HG02938 (cell line): ENCODE results near the gene GNAI3.

Source experiments
- ATAC-seq: cut with Tn5 transposase; IDR thresholded peaks from one replicate; pipeline ENCODE4 v1.9.1; 2021; ENCODE audit warnings: mild to moderate bottlenecking, moderate library complexity; ENCODE audit not compliant: unreplicated experiment

The GNAI3 gene

GRCh38 chr1:109634771-109635750, 86.6 kb downstream of the GNAI3 start:
- ATAC-seq = no peak

GRCh38 chr1:109635862-109636200, 87.4 kb downstream of the GNAI3 start:
- ATAC-seq = no peak

GRCh38 chr1:109636201-109636952, 88.0 kb downstream of the GNAI3 start:
- no peak for ATAC-seq

- no peak for ATAC-seq
Observed at GRCh38 chr1:109637446-109637845, 89.0 kb downstream of the GNAI3 start.

- no peak for ATAC-seq
Observed at GRCh38 chr1:109639063-109639840, 90.8 kb downstream of the GNAI3 start.

- ATAC-seq = no peak
Observed at GRCh38 chr1:109639841-109640184, 91.4 kb downstream of the GNAI3 start.

GRCh38 chr1:109640285-109640865, 92.0 kb downstream of the GNAI3 start:
- peak; percentile 56 for ATAC-seq

GRCh38 chr1:109641078-109641740, 92.8 kb downstream of the GNAI3 start:
- no peak for ATAC-seq

- ATAC-seq = no peak
Observed at GRCh38 chr1:109641861-109642260, 93.4 kb downstream of the GNAI3 start.

- no peak for ATAC-seq
Observed at GRCh38 chr1:109642626-109643025, 94.2 kb downstream of the GNAI3 start.

- ATAC-seq = peak; percentile 78
Observed at GRCh38 chr1:109643385-109644230, 95.2 kb downstream of the GNAI3 start.

GRCh38 chr1:109644670-109645069, 96.3 kb downstream of the GNAI3 start:
- no peak for ATAC-seq

GRCh38 chr1:109649491-109649914, 101.1 kb downstream of the GNAI3 start:
- no peak for ATAC-seq

GRCh38 chr1:109650609-109651008, 102.2 kb downstream of the GNAI3 start:
- no peak for ATAC-seq

- ATAC-seq = no peak
Observed at GRCh38 chr1:109652402-109652801, 104.0 kb downstream of the GNAI3 start.

GRCh38 chr1:109653306-109653705, 104.9 kb downstream of the GNAI3 start:
- no peak for ATAC-seq

- ATAC-seq = no peak
Observed at GRCh38 chr1:109654519-109654918, 106.1 kb downstream of the GNAI3 start.

GRCh38 chr1:109655615-109656519, 107.5 kb downstream of the GNAI3 start, which contains the start of gene GSTM4:
Gene GSTM4, plus strand, starts transcription at chr1:109656099. Its CDS starts 291 bp downstream, at chr1:109656390.
- peak; percentile 82 for ATAC-seq
